ENCODE data around the gene GPATCH4. TPM values are rescaled to one million over a fixed set of nuclear protein-coding genes. Genes with fewer than 3 reads are reported as not detected.

GPATCH4 gene
- total RNA-seq, 1 experiment from 2014 or later, result 71.7 TPM

- no peak overlapping the region for H3K4me2 ChIP-seq (ENCODE audit: insufficient read depth, insufficient read length, low read length)
- no peak overlapping the region for H3K18ac ChIP-seq (ENCODE audit: insufficient read length, low read depth, low read length)
- no peak overlapping the region for H3K14ac ChIP-seq (ENCODE audit: insufficient read depth, low read length)
- Mint-ChIP-seq H3K36me3 (ENCODE audit: insufficient read depth in 1 of 3, low read depth in 3 of 3) (peaks cover 19 to 59% (median 50%) of the 10 kb centered on the region in 3 experiments), H3K27me3 (ENCODE audit: low read depth) (no peaks in the 10 kb centered on the region), H3K9me3 (no peaks in the 10 kb centered on the region), H3K4me1 (peaks cover 5 to 8% of the 10 kb centered on the region in 2 experiments), H3K27ac (0 out of 7 replicates have a peak overlapping the region, but pooled peaks of 1 of the 3 experiments have one; percentile 72), H3K4me3 (no peak overlapping the region)
- no peaks in the 10 kb centered on the region; the same call in 1 of the 2 replicates for H3K4me1 ChIP-seq (ENCODE audit: insufficient read depth, low read length)
- H3T11ph ChIP-seq (ENCODE audit: low read length), result no peak overlapping the region
- TF ChIP-seq CTCF (conservative IDR thresholded peaks at IDR 0.05), result no peak
- no peaks in the 10 kb centered on the region for H3K9me3 ChIP-seq (ENCODE audit: control insufficient read depth, low read depth, low read length)
- H2BK20ac ChIP-seq (ENCODE audit: low read depth, low read length, poor library complexity, severe bottlenecking), result no peak overlapping the region
- no peaks in the 10 kb centered on the region for H3K23me2 ChIP-seq (ENCODE audit: insufficient read length, low read depth, low read length, poor library complexity, severe bottlenecking)
- no peak overlapping the region for H2BK120ac ChIP-seq (ENCODE audit: low read depth, low read length, poor library complexity, severe bottlenecking)
- no peak overlapping the region for H3K23ac ChIP-seq (ENCODE audit: insufficient read length, low read depth, low read length)
- no peak overlapping the region for H3K4ac ChIP-seq (ENCODE audit: low read depth, low read length)
- no peaks in the 10 kb centered on the region for H4K20me1 ChIP-seq (ENCODE audit: control insufficient read depth, insufficient read depth, insufficient read length)
- no peaks in the 10 kb centered on the region for H3K79me1 ChIP-seq (ENCODE audit: insufficient read depth, low read depth, low read length, poor library complexity, severe bottlenecking)
- H3K79me2 ChIP-seq (ENCODE audit: insufficient read depth, low read length), result no peaks in the 10 kb centered on the region; the same call in 1 of the 2 replicates
- no peaks in the 10 kb centered on the region for H3K27me3 ChIP-seq (ENCODE audit: insufficient read depth, low read length)
- no peak overlapping the region for H2BK12ac ChIP-seq (ENCODE audit: insufficient read length, low read depth, low read length)
- no peak overlapping the region for H2AK5ac ChIP-seq (ENCODE audit: insufficient read length, low read length)
- H3K9ac ChIP-seq (ENCODE audit: extremely low read depth, insufficient read length, low read length), result no peak overlapping the region
- H4K8ac ChIP-seq (replicated peaks; ENCODE audit: insufficient read length, low read depth, low read length), result no peak overlapping the region
- no peak overlapping the region for H3K27ac ChIP-seq (ENCODE audit: insufficient read length, low read depth, low read length)
- no peak overlapping the region for H2BK5ac ChIP-seq (ENCODE audit: insufficient read length, low read length)
- DNase-seq, result no peak
- no peak overlapping the region for H2AFZ ChIP-seq (ENCODE audit: low read length)
- no peak overlapping the region for H3K56ac ChIP-seq (ENCODE audit: insufficient read length, low read depth, low read length)
- no CpG with 5 or more reads among the region's 4 CpGs for WGBS (ENCODE audit: extremely low coverage, insufficient read length, low lambda C conversion rate)
- no peak overlapping the region for H2BK15ac ChIP-seq (ENCODE audit: low read depth, low read length)
- H4K91ac ChIP-seq (ENCODE audit: insufficient read length, low read depth, low read length), result no peak overlapping the region
- H4K5ac ChIP-seq (ENCODE audit: insufficient read length, low read depth, low read length), result no peak overlapping the region
Measured at GRCh38 chr1:156566436-156566835, 34.8 kb downstream of the GPATCH4 start.
